MM.1S (cell line): ENCODE results near the gene MED16.

ENCODE experiments used
- DNase-seq: peaks from one replicate; pipeline ENCODE4 v3.0.0-alpha.2; 2015
- H2AFZ ChIP-seq: fragments of 300-600 bp; sonication (generic); 2 replicates; pipeline ENCODE4 v1.6.0; 2016; ENCODE audit warnings: antibody characterized with exemption, low read length
- H3F3A ChIP-seq: fragments of 300-600 bp; sonication (generic); 2 replicates; pipeline ENCODE4 v1.6.1; 2016; ENCODE audit warnings: mild to moderate bottlenecking, antibody characterized with exemption, low read length, moderate library complexity, mixed read lengths; ENCODE audit not compliant: insufficient read depth
- H3K27ac ChIP-seq: fragments of 300-600 bp; sonication (generic); 2 replicates; pipeline ENCODE4 v1.5.1; 2016; ENCODE audit warnings: mild to moderate bottlenecking, low read length
- H3K27me3 ChIP-seq: fragments of 300-600 bp; sonication (generic); replicated peaks from 2 replicates; pipeline ENCODE4 v1.6.0; 2016; ENCODE audit warnings: low read length; ENCODE audit not compliant: insufficient read depth
- H3K36me3 ChIP-seq: fragments of 300-600 bp; sonication (generic); replicated peaks from 2 replicates; pipeline ENCODE4 v1.6.1; 2016; ENCODE audit warnings: mild to moderate bottlenecking, low read length, mixed read lengths; ENCODE audit not compliant: insufficient read depth
- H3K4me1 ChIP-seq: fragments of 300-600 bp; sonication (generic); 2 replicates; pipeline ENCODE4 v1.6.1; 2016; ENCODE audit warnings: low read length, mixed read lengths
- H3K4me2 ChIP-seq: fragments of 300-600 bp; sonication (generic); 2 replicates; pipeline ENCODE4 v1.6.0; 2016; ENCODE audit warnings: low read depth, low read length
- H3K4me3 ChIP-seq: fragments of 300-600 bp; sonication (generic); 2 replicates; pipeline ENCODE4 v1.5.1; 2016; ENCODE audit warnings: low read length, mixed read lengths
- H3K79me2 ChIP-seq: fragments of 300-600 bp; sonication (generic); 2 replicates; pipeline ENCODE4 v1.6.1; 2016; ENCODE audit warnings: mixed run types, low read length, mixed read lengths
- H3K9ac ChIP-seq: fragments of 300-600 bp; sonication (generic); 2 replicates; pipeline ENCODE4 v1.6.1; 2016; ENCODE audit warnings: low read length, mixed read lengths
- H3K9me2 ChIP-seq: fragments of 300-600 bp; sonication (generic); replicated peaks from 2 replicates; pipeline ENCODE4 v1.6.1; 2016; ENCODE audit warnings: mild to moderate bottlenecking, low read length, mixed read lengths; ENCODE audit not compliant: insufficient read depth
- H3K9me3 ChIP-seq: fragments of 300-600 bp; sonication (generic); replicated peaks from 2 replicates; pipeline ENCODE4 v1.6.1; 2016; ENCODE audit warnings: mild to moderate bottlenecking, low read length, mixed read lengths; ENCODE audit not compliant: insufficient read depth
- H4K20me1 ChIP-seq: fragments of 300-600 bp; sonication (generic); 2 replicates; pipeline ENCODE4 v1.6.1; 2016; ENCODE audit warnings: mild to moderate bottlenecking, low read length, moderate library complexity, mixed read lengths; ENCODE audit not compliant: insufficient read depth
- EZH2 ChIP-seq: fragments of 300-600 bp; sonication (generic); optimal IDR thresholded peaks from 2 replicates; pipeline ENCODE3; 2017; ENCODE audit warnings: low read depth, mild to moderate bottlenecking, antibody characterized with exemption, low read length, mixed read lengths
- EZH2phosphoT487 ChIP-seq: fragments of 300-600 bp; sonication (generic); IDR thresholded peaks from 2 replicates; pipeline ENCODE4 v1.6.1; 2018; ENCODE audit warnings: antibody characterized with exemption, low read length
- TF ChIP-seq, protein P1 (sequence below): fragments of 300-600 bp; sonication (generic); IDR thresholded peaks from 2 replicates; pipeline ENCODE4 v1.5.1; 2016; ENCODE audit warnings: antibody characterized with exemption, low read length, mixed read lengths

The MED16 gene

DNA sequence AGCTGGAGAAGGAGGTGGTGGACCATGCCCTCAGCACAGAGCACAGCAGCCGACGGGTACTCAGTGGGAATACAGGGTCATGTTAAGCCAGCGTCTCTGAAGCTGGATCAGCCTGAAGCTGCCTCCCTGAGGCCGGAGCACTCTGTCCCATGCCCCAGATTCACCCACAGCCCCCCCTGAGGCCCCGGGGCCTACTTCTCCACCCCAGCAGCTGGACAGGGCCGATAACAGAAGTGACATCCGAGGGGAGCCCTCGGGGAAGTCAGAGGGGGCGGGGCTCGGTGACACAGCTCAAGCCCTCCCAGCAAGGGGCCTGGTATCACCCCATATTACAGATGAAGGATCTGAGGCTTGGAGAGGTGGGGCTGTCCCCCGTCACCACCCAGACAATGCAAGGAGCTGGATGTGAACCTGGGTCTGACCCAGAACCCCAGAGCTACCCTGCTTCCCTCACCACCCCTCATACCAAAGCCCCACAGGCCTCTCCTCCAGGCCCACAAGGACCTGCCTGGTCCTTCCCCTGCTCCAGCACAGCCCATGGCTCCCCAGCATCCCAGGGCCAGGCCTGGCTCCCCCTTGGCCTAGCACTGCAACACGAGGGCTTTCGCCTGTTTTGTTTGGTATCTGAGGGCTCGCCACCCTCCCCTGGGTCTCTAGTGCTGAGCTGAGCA is 14.3 kb upstream of the MED16 start:
- no peaks in the 10 kb centered on the region for H3K9me3 ChIP-seq
- H3K9me2 ChIP-seq, result no peaks in the 10 kb centered on the region
- TF ChIP-seq EZH2 (no peak), EZH2phosphoT487 (no peak)
- 0 out of 2 replicates have a peak, but pooled peaks cover 7% of the 10 kb centered on the region for H3K4me1 ChIP-seq
- no peaks in the 10 kb centered on the region for H4K20me1 ChIP-seq
- no peak for DNase-seq
- peaks cover 9% of the 10 kb centered on the region for H3F3A ChIP-seq
- H3K79me2 ChIP-seq, result peaks cover 17% of the 10 kb centered on the region
- no peaks in the 10 kb centered on the region for H3K27me3 ChIP-seq
- H2AFZ ChIP-seq, result no peak overlapping the region
- no peak overlapping the region for H3K9ac ChIP-seq
- no peak overlapping the region for H3K4me3 ChIP-seq
- H3K27ac ChIP-seq, result no peak overlapping the region
- H3K4me2 ChIP-seq, result no peak overlapping the region
- no peaks in the 10 kb centered on the region for H3K36me3 ChIP-seq

DNA sequence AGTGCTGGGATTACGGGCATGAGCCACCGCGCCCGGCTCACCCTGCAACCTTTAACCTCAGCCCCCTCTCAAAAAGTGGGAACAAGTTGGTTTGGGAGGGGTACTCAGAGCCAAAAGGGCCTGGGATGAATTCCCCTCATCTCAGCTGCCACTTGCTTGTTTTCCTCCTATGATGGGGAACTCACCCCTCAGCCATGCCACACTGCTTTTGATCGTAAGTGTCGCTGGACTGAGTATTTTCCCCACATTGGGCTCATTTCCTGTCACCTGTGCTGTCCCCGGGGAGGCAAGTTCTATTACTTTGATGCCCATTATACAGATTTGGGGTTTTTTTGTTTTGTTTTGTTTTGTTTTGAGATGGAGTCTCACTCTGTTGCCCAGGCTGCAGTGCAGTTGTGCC is 13.5 kb upstream of the MED16 start:
- Histone ChIP-seq H3K27me3 (no peaks in the 10 kb centered on the region), H3F3A (peaks cover 9% of the 10 kb centered on the region), H3K79me2 (peaks cover 13% of the 10 kb centered on the region), H3K27ac (no peak overlapping the region), H3K4me2 (no peak overlapping the region), H3K9me3 (no peaks in the 10 kb centered on the region), H3K4me3 (no peak overlapping the region), H3K9me2 (no peaks in the 10 kb centered on the region), H3K9ac (no peak overlapping the region), H3K36me3 (no peaks in the 10 kb centered on the region), H2AFZ (no peak overlapping the region), H3K4me1 (0 out of 2 replicates have a peak, but pooled peaks cover 7% of the 10 kb centered on the region), H4K20me1 (no peaks in the 10 kb centered on the region)
- TF ChIP-seq, protein P1, sequence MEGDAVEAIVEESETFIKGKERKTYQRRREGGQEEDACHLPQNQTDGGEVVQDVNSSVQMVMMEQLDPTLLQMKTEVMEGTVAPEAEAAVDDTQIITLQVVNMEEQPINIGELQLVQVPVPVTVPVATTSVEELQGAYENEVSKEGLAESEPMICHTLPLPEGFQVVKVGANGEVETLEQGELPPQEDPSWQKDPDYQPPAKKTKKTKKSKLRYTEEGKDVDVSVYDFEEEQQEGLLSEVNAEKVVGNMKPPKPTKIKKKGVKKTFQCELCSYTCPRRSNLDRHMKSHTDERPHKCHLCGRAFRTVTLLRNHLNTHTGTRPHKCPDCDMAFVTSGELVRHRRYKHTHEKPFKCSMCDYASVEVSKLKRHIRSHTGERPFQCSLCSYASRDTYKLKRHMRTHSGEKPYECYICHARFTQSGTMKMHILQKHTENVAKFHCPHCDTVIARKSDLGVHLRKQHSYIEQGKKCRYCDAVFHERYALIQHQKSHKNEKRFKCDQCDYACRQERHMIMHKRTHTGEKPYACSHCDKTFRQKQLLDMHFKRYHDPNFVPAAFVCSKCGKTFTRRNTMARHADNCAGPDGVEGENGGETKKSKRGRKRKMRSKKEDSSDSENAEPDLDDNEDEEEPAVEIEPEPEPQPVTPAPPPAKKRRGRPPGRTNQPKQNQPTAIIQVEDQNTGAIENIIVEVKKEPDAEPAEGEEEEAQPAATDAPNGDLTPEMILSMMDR, result no peak
- TF ChIP-seq EZH2phosphoT487 (no peak), EZH2 (no peak)
- DNase-seq, result no peak

DNA sequence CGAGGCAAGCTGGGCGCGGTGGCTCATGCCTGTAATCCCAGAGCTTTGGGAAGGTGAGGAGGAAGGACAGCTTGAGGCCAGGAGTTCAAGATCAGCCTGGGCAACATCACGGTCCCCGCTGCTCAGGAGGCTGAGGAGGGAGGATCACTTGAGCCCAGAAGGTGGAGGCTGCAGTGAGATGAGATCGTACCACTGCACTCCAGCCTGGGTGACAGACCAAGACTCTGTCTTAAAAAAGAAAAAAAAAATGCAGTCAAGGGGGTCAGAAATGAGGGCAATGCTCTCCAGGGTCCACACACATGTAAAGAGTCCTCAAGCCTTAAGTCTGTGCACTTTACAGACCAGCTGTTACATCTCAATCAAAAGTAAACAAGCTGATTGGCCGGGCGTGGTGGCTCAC is 11.6 kb upstream of the MED16 start:
- no peak overlapping the region for H3K9ac ChIP-seq
- H3K4me2 ChIP-seq, result no peak overlapping the region
- H3K9me2 ChIP-seq, result no peaks in the 10 kb centered on the region
- TF ChIP-seq EZH2phosphoT487 (no peak), EZH2 (no peak)
- TF ChIP-seq, protein P1, result no peak
- H3K27me3 ChIP-seq, result no peaks in the 10 kb centered on the region
- peaks cover 6% of the 10 kb centered on the region for H3F3A ChIP-seq
- no peaks in the 10 kb centered on the region for H4K20me1 ChIP-seq
- no peak for DNase-seq
- no peaks in the 10 kb centered on the region for H3K36me3 ChIP-seq
- peaks cover 8% of the 10 kb centered on the region for H3K79me2 ChIP-seq
- H3K4me3 ChIP-seq, result no peak overlapping the region
- no peaks in the 10 kb centered on the region for H3K9me3 ChIP-seq
- no peak overlapping the region for H2AFZ ChIP-seq
- H3K4me1 ChIP-seq, result 0 out of 2 replicates have a peak, but pooled peaks cover 4% of the 10 kb centered on the region
- H3K27ac ChIP-seq, result no peak overlapping the region

DNA sequence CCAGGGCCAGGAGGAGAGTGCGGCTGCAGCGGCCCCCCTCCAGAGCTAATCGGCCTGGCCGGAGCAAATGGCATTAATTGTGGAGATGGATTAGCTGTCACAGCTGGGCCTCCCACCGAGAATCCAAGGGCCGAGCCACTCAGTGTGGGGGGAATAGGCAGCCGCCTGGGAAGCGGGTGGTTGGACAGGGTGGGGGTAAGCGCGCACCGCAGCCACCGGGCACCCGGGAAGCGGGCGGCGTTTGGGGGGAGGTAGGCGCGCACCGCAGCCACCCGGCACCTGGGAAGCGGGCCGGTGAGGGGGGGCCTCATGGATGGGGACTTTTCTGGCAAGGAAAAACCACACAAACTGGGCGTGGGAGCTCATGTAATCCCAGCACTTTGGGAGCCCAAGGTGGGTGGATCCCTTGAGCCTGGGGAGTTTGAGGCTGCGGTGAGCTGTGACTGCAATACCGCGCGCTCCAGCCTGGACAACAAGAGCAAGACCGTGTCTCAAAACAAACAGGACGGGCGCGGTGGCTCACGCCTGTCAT is 10.3 kb upstream of the MED16 start:
- Histone ChIP-seq H3K27ac (no peak overlapping the region), H3K79me2 (peaks cover 8% of the 10 kb centered on the region), H3K9ac (no peak overlapping the region), H3K9me3 (no peaks in the 10 kb centered on the region), H3F3A (no peaks in the 10 kb centered on the region), H3K4me1 (no peaks in the 10 kb centered on the region), H3K4me2 (no peak overlapping the region), H4K20me1 (no peaks in the 10 kb centered on the region), H3K4me3 (no peak overlapping the region), H2AFZ (no peak overlapping the region), H3K9me2 (no peaks in the 10 kb centered on the region), H3K27me3 (no peaks in the 10 kb centered on the region), H3K36me3 (no peaks in the 10 kb centered on the region)
- TF ChIP-seq EZH2 (no peak), EZH2phosphoT487 (no peak)
- TF ChIP-seq, protein P1, result no peak
- DNase-seq, result no peak
